ENCODE data around the gene GASK1A.

Gene GASK1A

GRCh38 chr3:42980909-42981308 is 1.8 kb downstream of the GASK1A start:
- H3K4me3 ChIP-seq (replicated peaks; ENCODE audit: low read depth, low read length): no peak overlapping the region
- DNase-seq (ENCODE audit: low read depth): no peak
- TF ChIP-seq CTCF (IDR thresholded peaks at IDR 0.05; ENCODE audit: low read length, missing control alignments): no peak

- DNase-seq (ENCODE audit: low read depth): no peak
- TF ChIP-seq CTCF (IDR thresholded peaks at IDR 0.05; ENCODE audit: low read length, missing control alignments): no peak
- H3K4me3 ChIP-seq (replicated peaks; ENCODE audit: low read depth, low read length): no peak overlapping the region
Observed at GRCh38 chr3:42982645-42983412, 3.7 kb downstream of the GASK1A start.

GRCh38 chr3:42983927-42984326 is 4.8 kb downstream of the GASK1A start:
- no peak overlapping the region for H3K4me3 ChIP-seq (replicated peaks; ENCODE audit: low read depth, low read length)
- no peak for TF ChIP-seq CTCF (IDR thresholded peaks at IDR 0.05; ENCODE audit: low read length, missing control alignments)
- no peak for DNase-seq (ENCODE audit: low read depth)

GRCh38 chr3:42984701-42985100 is 5.6 kb downstream of the GASK1A start:
- no peak for TF ChIP-seq CTCF (IDR thresholded peaks at IDR 0.05; ENCODE audit: low read length, missing control alignments)
- no peak for DNase-seq (ENCODE audit: low read depth)

GRCh38 chr3:42988097-42988496 is 9.0 kb downstream of the GASK1A start:
- no peak for TF ChIP-seq CTCF (IDR thresholded peaks at IDR 0.05; ENCODE audit: low read length, missing control alignments)
- DNase-seq (ENCODE audit: low read depth): no peak
- H3K4me3 ChIP-seq (replicated peaks; ENCODE audit: low read depth, low read length): no peak overlapping the region

More at GRCh38 chr3:42984701-42985100, 5.6 kb downstream of the GASK1A start:
- no peak overlapping the region for H3K4me3 ChIP-seq (replicated peaks; ENCODE audit: low read depth, low read length)

GRCh38 chr3:42988566-42988965 is 9.5 kb downstream of the GASK1A start:
- TF ChIP-seq CTCF (IDR thresholded peaks at IDR 0.05; ENCODE audit: low read length, missing control alignments): no peak
- H3K4me3 ChIP-seq (replicated peaks; ENCODE audit: low read depth, low read length): no peak overlapping the region
- DNase-seq (ENCODE audit: low read depth): no peak
